Left ventricle myocardium superior (tissue), 1 donor: Measurements from ENCODE around the gene VANGL2. TPM values are rescaled to one million over a fixed set of nuclear protein-coding genes. Genes with fewer than 3 reads are reported as not detected.
"Not testable (repeated sequence)": the region's sequence is repeated elsewhere in the genome, so short reads cannot be mapped to it uniquely, and the experiment has no call there.

Source experiments
- ATAC-seq: fragments of 200-7000 bp; cut with Tn5 transposase; one replicate; pipeline ENCODE4 v1.9.1; 2020; ENCODE audit warnings: mild to moderate bottlenecking, moderate library complexity
- DNase-seq: peaks from one replicate; pipeline ENCODE4 v3.0.0-alpha.2; 2020
- intact Hi-C: fragments of 100-400 bp; cut with micrococcal nuclease; formaldehyde crosslinking; loops from one replicate; pipeline ENCODE4 v1.11.0; 2022
- total RNA-seq: library from RNA; stranded (reverse); fragmentation: NEBNext Ultra II Directional; extraction: Animal tissue kit (Norgen Biotek cat#: 25700); gene quantifications from one replicate; pipeline ENCODE4 v1.2.1, GENCODE V29; 2021
- donor health status: DM: no; HTN: yes; CAD: no; lungs with severe emphysema.

The VANGL2 gene
- total RNA-seq, 1 donor from 2014 or later: 2.6 TPM

DNA sequence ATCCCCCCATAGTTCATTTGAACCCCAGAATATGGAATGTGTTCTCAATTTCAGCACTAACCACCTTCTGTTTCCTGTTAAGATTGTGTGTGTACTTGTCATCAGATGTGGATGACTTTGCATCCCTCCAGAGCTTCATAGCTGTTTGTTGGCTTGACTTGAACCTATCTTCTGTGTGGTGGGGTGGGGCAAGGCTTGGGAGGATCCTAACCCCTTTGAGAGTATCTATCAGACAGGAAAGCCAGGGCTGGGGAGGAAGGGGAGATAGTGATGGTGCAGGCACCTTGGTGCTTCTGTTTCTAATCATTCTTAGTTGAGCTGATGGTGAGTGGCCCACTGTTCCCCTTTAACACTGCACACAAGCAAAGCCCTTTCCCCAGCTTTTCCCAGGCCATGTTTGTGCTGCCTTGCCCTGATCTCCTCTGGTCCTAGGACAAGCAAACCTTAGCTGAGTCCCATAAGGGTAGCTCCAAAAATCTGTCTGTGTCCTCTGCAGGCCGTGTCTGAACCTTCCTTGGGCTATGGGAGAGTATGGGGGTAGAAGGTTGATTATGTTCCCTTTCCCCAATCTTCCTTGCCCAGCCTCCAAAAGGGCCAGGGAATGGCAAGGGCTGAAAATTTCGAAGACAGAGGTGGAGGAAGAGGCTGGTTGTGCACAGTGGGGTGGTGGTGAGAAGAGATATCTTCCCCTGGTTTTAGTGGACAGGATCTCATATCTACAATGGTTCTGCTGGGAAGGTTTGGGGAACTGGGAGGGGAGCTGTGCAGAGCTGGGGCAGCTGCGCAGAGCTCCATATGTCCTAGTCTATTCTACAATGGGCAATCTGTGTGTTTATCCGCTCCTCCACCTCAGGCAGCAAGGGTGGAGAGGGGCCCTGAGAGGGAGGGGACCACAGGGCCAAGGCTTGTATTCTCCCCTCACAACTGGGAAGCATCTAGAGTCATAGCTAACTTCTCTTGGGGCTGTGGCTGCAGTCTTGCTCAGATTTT lies 32.1 kb upstream of the VANGL2 start:
- no peak for DNase-seq
- ATAC-seq: no peak
- intact Hi-C loops: no loop called here

DNA sequence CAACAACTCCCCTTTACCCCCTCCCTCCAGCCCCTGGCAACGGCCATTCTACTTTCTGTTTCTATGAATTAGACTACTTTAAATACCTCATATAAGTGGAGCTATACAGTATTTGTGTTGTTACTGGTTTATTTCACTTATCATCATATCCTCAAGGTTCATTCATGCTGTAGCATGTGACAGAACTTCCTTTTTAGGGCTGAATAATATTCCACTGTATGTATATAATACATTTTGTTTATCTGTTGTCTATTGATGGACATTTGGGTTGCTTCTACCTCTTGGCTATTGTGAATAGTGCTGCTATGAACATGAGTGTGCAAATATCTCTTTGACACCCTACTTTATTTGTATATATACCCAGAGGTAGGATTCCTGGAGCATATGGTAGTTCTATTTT lies 31.3 kb upstream of the VANGL2 start:
- ATAC-seq (no peak), DNase-seq (no peak)
- intact Hi-C loops: no loop called here

DNA sequence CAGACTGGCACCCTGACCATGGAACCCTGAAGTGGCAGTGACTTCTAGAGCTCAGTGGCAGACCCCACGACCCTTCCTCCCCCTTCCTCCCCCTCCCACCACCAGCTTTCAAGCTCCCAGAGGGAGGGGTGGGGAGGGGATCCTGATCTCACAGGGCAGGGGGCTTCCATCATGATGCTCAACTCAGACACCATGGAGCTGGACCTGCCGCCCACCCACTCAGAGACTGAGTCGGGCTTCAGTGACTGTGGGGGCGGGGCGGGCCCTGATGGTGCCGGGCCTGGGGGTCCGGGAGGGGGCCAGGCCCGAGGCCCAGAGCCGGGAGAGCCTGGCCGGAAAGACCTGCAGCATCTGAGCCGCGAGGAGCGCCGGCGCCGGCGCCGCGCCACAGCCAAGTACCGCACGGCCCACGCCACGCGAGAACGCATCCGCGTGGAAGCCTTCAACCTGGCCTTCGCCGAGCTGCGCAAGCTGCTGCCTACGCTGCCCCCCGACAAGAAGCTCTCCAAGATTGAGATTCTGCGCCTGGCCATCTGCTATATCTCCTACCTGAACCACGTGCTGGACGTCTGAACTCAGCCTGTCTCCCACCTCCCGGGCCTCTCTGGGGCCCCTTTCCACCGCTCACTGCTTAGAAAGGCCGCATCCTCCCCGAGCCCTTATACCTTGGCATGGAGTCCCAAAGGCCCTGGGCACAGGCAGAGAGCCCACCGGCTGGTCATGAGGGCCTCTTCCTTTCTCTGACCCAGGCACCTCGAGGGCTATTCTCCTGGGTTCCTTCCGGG lies 29.6 kb upstream of the VANGL2 start:
- DNase-seq: no peak
- intact Hi-C loops: no loop called here
- ATAC-seq: no peak

DNA sequence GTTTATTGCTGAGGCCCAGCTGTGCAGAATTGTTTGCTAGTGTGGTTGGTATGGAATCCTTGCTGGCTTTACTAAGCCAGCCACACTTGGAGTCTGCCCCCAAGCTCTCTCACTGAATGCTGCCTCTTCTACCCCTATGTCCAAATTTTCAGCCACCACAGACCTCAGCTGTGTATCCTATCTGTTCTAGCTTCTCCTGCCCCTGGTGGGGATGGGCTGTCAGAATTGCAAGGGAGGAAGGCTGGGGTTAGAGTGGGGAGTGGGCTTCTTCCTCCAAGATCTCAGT lies 29.1 kb upstream of the VANGL2 start:
- ATAC-seq: no peak
- intact Hi-C loops: no loop called here
- no peak for DNase-seq

DNA sequence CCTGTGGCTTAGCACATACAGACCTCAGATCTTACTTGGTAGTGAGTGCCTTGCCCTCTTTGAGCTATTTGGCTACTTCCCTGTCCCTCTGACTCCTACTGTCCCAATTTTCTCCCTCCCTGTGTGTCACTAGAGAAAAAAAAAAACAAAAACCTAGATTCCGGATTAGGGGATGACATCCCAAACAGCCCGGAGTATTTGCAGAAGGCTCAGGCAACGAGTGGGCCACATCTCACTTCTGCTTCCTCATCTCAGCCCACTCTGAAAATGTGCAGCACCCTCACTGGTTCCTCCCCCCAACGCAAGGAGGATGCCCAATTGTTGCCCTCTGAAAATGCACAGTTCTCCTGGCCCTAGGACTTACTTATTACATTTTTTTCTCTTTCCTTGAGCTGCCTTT lies 28.6 kb upstream of the VANGL2 start:
- ATAC-seq: no peak
- no peak for DNase-seq
- intact Hi-C loops: no loop called here

DNA sequence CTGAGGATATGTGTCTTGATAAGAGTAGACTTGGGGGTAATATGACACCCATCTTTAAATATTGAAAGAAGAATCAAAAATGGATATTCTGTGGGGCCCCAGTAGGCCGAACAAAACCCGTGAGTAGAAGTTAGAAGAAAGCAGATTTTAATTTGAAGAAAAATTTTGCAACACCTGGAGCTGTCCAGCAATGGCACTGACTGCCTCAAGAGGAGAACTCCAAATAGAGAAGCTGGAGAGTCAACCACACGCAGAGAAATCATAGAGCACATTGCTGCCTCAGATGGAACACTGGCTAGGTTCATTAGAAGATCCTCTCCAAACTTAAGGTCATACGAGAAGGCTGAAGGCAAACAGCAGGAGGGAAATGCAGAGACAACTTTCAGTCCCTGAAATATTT lies 26.7 kb upstream of the VANGL2 start:
- no peak for DNase-seq
- intact Hi-C loops: no loop called here

DNA sequence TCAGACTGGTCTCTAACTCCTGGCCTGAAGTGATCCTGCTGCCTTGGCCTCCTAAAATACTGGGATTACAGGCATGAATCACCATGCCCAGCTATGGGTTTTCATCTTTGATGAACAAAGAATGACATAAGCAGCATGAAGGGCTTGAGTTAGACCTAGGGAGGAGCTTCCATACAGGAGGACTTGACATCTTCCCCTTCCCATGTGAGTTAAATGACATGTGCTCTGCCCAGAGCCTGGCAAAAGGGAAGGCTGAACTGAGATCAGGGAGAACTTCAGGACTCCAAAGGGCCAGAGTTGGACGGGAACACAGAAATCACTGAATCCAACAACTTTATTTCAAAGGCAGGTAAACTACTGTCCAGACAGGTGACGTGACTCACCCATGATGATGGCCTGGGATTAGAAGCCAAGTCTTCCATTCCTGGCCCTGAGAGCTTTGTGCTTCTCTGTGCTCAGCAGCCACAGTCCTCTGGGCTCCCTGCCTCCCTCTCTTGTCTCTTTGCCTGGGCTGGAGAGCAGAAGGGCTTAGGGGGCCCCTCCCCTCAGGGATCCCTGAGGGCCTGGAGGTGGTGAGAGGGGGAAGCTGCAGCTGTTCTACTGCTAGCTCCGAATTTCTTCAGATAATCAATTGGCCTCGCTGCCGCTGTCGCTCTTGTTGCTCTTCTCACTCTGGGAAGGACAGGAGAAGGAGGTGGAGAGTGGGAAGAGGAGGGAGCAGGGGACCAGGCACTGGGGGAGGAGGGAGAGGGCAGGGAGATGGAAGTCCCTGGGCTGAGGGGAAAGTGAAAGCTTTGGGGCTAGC lies 25.9 kb upstream of the VANGL2 start:
- peak; percentile 57 for ATAC-seq
- peak; percentile 47 for DNase-seq
- intact Hi-C loops: no loop called here

More for the DNA sequence above, 26.7 kb upstream of the VANGL2 start:
- ATAC-seq: no peak

DNA sequence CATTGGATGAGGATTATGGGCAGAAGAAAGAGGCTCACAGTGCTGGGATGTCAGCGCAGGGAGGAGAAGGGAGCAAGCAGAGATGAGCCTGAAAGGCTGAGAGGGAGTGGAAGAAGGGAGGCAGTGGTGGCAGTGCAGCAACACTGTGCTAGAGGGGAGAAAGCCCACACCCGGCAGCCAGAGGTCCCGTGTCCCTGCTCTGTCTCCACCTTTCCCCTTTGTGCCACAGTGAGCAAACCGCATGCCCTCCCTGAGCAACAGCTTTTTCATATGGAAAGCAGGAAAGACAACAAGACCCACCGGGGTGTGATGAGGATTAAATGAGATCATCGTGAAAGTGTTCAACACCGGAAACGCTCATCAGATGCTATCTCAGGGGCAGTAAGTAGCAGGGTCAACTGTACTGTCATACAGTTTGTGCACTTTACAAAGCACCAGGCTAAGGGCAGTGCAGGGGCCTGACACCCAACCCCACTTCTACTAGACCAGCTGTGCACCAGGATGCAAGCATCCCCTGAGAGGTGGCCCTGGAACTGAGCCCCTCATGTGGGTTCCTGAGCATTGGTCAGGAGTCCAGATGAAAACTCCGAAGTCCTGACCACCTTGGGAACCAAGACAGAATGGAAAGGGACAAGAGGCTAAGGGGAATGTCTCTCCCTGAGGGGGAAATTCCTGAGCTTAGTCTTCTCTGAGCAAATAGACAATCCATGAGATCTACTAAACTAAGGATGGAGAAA lies 24.4 kb upstream of the VANGL2 start:
- ATAC-seq (peak; percentile 40), DNase-seq (no peak)
- intact Hi-C loops: no loop called here

DNA sequence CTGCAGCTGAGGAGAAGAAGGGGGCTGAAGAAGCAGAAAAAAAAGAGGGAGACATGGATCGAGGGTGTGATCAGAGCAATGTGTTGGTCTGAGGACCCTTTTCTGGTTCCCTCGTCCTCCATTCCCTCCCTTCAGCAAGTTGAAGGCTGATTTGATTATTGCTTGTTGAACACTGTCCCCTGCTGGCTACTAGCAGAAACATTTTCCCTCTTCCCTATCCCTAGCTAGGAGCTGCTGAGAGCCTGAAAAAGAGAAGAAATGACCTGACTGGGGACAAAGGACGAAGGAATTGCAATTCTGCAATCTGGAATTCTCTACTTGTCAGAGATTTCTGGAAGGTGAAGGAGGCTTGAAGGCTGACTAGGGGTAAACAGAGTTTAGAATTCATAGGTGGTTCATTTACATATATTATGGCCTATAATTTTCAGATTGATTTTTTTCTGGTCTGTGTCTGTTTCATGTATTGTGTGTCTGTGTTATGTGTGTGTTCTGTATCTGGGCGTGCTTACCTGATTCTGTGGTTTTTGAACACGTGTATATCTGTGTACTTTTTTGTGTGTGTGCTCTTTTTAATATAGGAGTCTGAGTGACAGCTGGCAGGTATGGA lies 23.7 kb upstream of the VANGL2 start:
- ATAC-seq: peak; percentile 85
- intact Hi-C loops: no loop called here
- DNase-seq: no peak

DNA sequence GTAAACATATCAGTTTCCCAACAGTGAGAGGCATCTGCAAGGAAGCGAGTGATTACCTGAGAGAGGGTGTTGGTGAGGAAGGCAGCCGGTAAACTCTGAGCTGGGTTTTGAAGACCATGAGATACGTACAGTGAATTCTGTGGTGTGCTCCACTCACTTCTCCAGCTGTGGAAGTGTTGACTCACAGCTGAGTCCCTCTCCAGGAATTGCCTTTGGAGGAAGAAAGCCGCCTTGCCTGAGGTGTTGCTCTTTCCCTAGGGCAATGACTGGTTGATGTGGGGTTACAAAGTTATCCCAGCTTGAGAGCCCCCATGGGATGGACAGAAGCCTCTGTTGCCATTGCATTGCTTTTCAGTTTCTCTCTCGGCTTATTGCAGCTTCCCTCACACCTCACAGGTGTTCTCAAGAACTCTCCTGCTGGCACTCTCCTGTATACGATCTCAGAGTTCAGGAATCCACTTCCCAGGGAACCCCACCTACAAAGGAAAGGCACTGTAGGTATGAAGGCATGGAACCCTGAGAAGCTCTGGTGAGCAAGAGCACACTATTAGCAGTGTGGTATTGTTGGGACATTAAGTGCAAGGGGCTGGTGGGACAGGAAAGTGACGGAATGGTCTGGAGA lies 22.7 kb upstream of the VANGL2 start:
- intact Hi-C loops: no loop called here
- no peak for DNase-seq
- no peak for ATAC-seq

DNA sequence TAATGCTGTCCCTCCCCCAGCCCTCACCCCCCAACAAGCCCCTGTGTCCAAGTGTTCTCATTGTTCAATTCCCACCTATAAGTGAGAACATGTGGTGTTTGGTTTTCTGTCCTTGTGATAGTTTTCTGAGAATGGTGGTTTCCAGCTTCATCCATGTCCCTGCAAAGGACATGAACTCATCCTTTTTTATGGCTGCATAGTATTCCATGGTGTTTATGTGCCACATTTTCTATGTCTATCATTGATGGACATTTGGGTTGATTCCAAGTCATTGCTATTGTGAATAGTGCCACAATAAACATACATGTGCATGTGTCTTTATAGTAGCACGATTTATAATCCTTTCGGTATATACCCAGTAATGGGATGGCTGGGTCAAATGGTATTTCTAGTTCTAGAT lies 15.6 kb upstream of the VANGL2 start:
- DNase-seq, intact Hi-C loops, ATAC-seq: not testable (repeated sequence)

DNA sequence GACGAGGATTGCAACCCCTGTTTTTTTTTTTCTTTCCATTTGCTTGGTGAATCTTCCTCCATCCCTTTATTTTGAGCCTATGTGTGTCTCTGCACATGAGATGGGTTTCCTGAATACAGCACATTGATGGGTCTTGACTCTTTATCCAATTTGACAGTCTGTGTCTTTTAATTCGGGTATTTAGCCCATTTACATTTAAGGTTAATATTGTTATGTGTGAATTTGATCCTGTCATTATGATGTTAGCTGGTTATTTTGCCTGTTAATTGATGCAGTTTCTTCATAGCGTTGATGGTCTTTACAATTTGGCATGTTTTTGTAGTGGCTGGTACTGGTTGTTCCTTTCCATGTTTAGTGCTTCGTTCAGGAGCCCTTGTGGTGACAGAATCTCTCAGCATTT lies 12.0 kb upstream of the VANGL2 start:
- intact Hi-C loops, ATAC-seq, DNase-seq: not testable (repeated sequence)

DNA sequence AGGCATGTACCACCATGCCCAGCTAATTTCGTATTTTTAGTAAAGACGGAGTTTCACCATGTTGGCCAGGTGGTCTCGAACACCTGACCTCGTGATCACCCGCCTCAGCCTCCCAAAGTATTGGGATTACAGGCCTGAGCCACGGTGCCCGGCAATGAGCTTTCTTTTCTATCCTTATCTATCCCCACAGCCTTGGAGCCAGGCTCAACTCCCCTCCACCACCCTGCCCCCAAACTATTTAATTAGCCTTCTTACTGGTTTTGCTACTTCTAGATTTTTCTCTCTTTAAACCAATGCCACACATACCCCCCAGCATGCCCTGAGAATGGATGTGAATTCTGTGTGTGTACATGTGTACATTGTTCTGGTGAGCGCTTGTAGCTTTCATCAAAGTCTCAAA lies 5.7 kb upstream of the VANGL2 start:
- intact Hi-C loops: no loop called here
- DNase-seq (no peak), ATAC-seq (no peak)

DNA sequence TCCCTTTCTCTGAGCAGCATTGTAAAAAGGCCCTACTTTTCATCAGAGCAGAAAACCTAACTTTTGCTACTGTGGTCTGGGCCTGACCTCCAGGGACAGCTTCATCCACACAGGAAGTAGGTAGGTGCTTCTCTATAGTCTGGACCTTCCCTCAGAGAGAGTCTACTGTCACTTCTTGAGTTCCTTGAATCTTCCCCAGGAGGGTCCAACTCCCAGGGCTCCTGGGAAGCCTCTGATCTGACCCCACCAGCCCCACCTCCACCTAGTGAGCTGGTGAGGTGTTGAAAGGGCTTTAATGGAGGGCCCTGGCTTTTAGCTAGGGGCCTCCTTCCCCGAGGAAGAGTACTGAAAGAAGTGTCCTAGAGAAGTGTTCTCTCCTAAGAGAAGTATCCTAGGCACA lies 2.7 kb upstream of the VANGL2 start:
- no peak for ATAC-seq
- intact Hi-C loops: no loop called here
- no peak for DNase-seq

DNA sequence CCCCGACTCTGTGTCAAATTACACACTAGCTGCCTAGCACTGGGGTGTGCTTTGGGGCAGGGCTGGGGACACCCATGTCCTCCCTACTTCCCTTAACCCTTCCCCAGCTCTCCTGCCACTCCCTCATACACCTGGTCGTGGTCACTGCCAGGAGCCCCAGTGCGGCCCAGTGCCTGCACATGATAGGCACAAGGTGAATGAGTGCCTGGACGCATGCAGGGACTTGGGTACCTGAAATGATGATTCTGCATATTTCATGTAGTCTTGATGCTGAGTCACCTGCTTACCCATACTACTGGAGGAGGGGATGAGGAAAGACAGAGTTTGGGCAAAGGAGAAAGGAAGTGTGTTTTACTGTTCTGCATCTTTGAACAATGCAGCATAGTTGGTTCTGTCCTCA lies 1.5 kb upstream of the VANGL2 start:
- ATAC-seq (no peak), DNase-seq (no peak)
- intact Hi-C loops: no loop called here

DNA sequence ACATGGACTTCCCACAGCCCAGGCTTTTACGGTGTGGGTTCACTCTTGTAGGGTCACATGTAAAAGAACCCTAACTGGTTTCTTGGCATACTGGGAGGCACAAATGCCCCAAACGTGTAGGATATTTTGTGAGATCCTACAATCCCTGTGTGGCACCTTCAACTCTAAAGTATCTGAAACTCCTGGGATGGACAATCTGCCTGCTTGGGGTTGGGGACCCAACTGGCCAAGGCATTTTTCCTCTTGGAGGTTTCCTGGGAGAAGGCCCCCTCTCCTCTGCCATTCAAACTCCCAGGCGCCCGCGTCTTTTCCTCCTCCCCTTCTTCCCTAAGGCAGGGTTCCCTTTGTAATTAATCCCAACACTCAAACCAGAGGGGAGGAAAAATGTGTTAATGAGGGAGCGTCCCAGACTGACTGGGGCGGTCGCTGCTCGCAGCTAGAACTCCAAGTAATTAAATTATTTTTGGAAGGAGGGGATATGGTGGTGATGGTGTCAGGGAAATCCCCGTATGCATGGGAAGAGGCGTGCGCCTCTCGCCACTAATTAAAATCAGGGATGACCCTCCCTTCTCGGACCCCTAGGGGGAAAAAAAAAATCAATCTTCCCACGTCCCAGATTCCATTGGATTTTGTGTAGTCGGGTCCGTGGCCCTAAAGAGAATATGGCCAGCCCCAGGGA lies 681 bp upstream of the VANGL2 start:
- DNase-seq (no peak), ATAC-seq (peak; percentile 6)

DNA sequence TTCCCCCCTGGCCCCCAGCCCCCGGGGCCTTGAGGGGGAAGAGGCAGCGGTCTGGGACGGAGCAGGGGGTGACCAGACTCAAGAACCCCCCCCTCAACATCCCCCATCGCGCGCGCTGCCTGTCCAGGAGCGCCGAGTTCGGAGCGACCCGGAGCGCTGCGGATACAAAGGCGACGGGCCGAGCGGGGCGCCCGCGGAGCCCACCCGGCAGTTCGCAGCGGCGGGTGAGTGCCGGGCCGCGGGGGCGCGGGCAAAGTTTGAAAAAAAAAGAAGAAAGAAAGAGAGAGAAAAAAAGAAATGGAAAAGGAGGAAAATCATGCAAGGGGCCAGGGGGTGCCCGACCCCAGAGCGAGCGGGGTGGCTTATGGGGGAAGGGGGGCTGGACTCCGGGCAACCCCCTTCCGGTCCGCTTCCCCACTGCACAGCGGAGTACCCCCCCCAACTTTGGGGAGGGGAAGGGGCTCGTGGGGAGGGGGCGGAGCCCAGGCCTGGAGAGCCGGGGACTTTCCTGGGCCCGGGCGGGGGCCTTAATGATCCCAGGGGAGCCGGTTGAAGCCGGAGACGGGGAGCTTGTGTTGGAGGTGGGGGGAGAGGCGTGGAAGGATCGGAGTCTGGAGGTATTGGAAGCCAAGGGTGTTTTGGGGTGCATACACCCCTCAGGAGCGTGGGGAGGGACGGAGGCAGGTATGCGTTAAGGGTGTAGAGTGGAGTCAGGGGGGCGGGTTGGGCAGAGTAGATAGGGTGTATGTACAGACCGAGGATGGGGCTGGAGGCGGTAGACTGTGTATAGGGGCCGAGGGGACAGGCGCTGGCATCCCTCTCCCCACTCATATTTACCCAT lies 502 bp downstream of the VANGL2 start:
- intact Hi-C loops: no loop called here
- DNase-seq (no peak), ATAC-seq (peak; percentile 47)

More for the DNA sequence above, 681 bp upstream of the VANGL2 start:
- intact Hi-C loops: no loop called here
